RWPE1 (cell line): ENCODE results near the gene CGRRF1.
A peak's percentile ranks its signal among the peaks of the same experiment; 100 is the strongest.

Source experiments
- CTCF ChIA-PET: fragments of 350-600 bp; sonication (Branson Sonifier 250); formaldehyde crosslinking; extraction: SDS; loops from one replicate; lab custom pipeline; 2021; lab: Yijun Ruan, JAX
- POLR2A ChIA-PET: fragments of 400-600 bp; formaldehyde crosslinking; extraction: SDS; loops from one replicate; lab custom pipeline; 2020; ENCODE audit warnings: antibody characterized with exemption; ENCODE audit not compliant: low non-redundant PET; lab: Yijun Ruan, JAX
- DNase-seq: peaks from one replicate; pipeline ENCODE4 v3.0.0; 2012; ENCODE audit warnings: low spot score
- H3K27ac ChIP-seq: fragments of 450-650 bp; 2 replicates; pipeline ENCODE4 v1.5.1; 2017
- TF ChIP-seq, protein P1 (sequence below): fragments of 450-650 bp; conservative IDR thresholded peaks from 2 replicates; pipeline ENCODE4 v1.5.1; 2017; ENCODE audit warnings: low read depth, mild to moderate bottlenecking

Gene CGRRF1, protein sequence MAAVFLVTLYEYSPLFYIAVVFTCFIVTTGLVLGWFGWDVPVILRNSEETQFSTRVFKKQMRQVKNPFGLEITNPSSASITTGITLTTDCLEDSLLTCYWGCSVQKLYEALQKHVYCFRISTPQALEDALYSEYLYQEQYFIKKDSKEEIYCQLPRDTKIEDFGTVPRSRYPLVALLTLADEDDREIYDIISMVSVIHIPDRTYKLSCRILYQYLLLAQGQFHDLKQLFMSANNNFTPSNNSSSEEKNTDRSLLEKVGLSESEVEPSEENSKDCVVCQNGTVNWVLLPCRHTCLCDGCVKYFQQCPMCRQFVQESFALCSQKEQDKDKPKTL

DNA sequence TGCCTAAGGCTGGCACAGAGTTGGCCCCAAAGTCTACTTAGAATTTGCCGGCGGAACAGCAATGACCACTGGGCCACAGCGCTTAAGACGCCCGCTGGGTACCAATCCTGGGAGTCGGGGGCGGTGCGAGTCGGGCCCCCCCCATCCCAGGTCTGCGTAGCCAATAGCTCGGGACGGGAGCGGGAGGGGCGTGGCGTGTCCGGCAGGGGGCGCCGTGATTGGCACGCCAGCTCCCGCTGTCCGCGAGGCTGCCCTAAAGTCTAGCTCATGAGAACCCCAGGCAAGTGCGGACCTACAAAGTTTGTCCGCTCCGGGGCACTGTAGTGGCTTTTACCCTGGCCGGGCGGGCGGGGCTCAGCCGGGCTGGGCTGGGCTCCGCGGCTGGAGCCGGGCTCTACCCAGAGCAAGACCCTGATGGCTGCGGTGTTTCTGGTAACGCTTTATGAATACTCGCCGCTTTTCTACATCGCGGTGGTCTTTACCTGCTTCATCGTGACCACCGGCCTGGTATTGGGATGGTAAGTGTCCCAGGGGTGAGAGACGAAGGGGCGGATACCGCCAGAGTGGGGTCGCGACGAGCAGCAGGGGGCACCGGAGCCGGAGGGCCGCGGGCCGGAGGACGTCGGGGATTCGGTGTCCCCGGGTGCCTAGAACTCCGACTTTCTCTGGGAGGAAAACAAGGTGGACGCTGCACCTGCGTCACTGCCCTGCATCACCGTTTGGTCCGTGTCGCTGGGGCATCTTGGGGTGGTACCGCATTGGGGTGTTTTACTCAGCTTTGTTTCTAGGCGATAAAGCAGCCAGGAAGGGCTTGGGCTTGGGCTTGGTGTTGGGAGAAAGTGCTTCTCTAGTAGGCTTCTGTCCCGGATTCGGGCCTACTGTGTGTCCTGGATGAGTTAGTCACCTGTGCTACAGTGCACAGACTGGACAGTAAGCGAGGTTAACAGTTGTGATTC, at the start of gene CGRRF1:
Gene CGRRF1 (plus strand): TSS at position 361 of the 956 bp plus-strand sequence. CDS start 54 bp downstream, at position 415.
- CTCF ChIA-PET, result interaction anchor here (0.6 to 0.7 kb wide), 2 partner anchors 26 to 150 kb away, joined by 3 read pairs; no protein-coding TSS in a partner anchor
- peak within 1 kb of the TSS; percentile 74 for H3K27ac ChIP-seq
- TF ChIP-seq, protein P1, sequence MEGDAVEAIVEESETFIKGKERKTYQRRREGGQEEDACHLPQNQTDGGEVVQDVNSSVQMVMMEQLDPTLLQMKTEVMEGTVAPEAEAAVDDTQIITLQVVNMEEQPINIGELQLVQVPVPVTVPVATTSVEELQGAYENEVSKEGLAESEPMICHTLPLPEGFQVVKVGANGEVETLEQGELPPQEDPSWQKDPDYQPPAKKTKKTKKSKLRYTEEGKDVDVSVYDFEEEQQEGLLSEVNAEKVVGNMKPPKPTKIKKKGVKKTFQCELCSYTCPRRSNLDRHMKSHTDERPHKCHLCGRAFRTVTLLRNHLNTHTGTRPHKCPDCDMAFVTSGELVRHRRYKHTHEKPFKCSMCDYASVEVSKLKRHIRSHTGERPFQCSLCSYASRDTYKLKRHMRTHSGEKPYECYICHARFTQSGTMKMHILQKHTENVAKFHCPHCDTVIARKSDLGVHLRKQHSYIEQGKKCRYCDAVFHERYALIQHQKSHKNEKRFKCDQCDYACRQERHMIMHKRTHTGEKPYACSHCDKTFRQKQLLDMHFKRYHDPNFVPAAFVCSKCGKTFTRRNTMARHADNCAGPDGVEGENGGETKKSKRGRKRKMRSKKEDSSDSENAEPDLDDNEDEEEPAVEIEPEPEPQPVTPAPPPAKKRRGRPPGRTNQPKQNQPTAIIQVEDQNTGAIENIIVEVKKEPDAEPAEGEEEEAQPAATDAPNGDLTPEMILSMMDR, result peak; percentile 54
- DNase-seq, result peak; percentile 95
- POLR2A ChIA-PET, result interaction anchor here (0.6 to 0.9 kb wide), 2 partner anchors 22 kb away, joined by 3 read pairs; no protein-coding TSS in a partner anchor

DNA sequence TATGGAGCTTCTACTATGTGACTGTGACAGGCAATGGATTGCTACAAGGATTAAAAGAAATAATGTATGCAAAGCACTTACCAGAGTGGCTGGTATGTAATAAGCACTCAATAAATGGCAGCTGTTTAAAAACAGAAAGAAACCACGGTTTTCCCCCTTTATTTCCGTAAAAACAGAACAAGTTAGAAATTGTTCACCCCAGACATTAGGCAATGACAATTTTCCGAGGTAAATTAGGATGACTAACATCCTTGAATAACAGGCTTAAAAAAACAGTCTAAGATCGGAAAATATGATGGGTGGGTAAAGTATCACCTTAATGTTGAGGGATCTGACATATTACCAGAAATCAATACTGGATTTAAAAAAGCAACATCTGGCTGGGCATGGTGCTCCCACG, 47.7 kb upstream of the CGRRF1 start:
- ChIA-PET POLR2A (no interaction called here), CTCF (interaction anchor here (0.8 to 1.7 kb wide), 3 partner anchors 12 to 25 kb away, joined by 3 to 6 read pairs (median 5); no protein-coding TSS in a partner anchor)
- TF ChIP-seq, protein P1, result no peak
- peak; percentile 58 for DNase-seq
- H3K27ac ChIP-seq, result peak overlapping the region; percentile 77

DNA sequence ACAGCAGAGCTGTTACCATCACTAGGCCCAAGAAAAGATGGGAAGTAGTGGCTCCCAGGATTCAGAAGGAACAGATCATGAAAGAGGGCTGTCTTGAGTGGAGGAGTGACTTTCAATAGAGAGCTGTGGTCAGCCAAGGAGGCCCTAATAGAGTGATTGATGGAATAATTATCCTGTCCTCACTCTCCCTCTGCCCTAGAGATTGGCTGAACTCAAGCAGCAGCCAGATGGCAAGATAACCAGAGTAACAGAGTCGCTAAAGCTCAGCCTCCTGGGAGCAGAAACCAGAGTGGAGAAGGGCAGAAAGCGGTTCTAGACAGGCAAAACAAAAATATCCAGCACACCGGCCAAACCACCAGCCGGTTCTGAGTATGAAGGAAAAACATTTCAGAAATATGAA, 44.1 kb upstream of the CGRRF1 start:
- no peak overlapping the region for H3K27ac ChIP-seq
- CTCF ChIA-PET, result interaction anchor here (0.7 kb wide), 1 partner anchor 1934 kb away, joined by 4 read pairs; no protein-coding TSS in a partner anchor
- no peak for DNase-seq
- TF ChIP-seq, protein P1, result no peak
- POLR2A ChIA-PET, result no interaction called here

DNA sequence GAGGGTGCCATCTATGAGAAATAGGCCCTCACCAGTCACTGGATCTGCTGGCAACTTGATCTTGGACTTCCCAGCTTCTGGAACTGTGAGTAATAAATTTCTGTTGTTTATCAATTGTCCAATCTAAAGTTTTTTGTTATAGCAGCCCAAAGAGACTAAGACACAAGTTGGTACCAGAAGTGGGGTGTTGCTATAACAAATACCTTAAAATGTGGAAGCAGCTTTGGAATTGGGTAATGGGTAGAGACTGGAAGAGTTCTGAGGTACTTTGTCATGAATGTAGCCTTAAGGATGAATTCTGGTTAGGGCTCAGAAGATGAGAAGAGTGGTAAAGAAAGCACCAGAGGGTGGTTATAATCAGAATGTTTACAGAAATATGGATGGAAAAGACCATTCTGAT, 42.4 kb upstream of the CGRRF1 start:
- CTCF ChIA-PET, result no interaction called here
- DNase-seq, result no peak
- POLR2A ChIA-PET, result no interaction called here
- TF ChIP-seq, protein P1, result no peak
- no peak overlapping the region for H3K27ac ChIP-seq

DNA sequence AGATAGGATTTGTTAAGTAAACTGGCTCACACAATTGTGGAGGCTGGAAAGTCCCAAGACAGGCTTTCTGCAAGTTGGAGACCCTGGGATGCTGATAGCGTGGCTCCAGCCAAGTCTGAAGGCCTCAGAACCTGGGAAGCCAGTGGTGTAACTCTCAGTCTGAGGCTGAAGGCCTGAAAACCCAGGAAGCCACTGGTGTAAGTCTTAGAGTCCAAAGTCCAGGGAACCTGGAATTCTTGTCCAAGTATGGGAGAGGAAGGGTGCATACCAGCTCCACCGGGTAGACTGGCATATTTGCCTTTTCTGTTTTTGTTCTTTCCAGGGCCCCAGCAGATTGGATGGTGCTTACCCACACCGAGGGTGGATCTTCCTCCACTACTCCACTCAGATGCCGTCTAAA, 39.0 kb upstream of the CGRRF1 start:
- no peak for DNase-seq
- ChIA-PET CTCF (no interaction called here), POLR2A (no interaction called here)
- no peak overlapping the region for H3K27ac ChIP-seq
- TF ChIP-seq, protein P1, result no peak

DNA sequence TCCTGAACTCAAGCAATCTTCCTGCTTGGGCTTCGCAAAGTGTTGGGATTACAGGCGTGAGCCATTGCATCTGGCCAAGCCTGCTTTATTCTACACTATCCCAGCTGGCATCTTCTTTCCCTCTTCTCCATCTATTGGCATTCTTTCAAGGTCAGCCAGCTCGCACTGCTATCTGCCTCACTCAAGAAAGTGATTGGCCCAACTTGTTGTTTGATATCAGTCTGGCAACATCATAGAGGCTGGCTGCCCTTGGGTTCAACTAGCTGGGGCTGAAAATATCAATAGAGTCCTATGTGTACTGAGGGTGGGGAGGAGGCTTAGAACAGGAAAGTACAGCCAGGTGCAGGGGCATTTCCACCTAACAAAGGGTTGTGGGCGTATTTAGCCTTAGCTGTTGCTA, 38.1 kb upstream of the CGRRF1 start:
- CTCF ChIA-PET, result no interaction called here
- POLR2A ChIA-PET, result no interaction called here
- TF ChIP-seq, protein P1, result no peak
- no peak overlapping the region for H3K27ac ChIP-seq
- DNase-seq, result no peak
